ENCODE results near the gene SOWAHC.

The SOWAHC gene

DNA sequence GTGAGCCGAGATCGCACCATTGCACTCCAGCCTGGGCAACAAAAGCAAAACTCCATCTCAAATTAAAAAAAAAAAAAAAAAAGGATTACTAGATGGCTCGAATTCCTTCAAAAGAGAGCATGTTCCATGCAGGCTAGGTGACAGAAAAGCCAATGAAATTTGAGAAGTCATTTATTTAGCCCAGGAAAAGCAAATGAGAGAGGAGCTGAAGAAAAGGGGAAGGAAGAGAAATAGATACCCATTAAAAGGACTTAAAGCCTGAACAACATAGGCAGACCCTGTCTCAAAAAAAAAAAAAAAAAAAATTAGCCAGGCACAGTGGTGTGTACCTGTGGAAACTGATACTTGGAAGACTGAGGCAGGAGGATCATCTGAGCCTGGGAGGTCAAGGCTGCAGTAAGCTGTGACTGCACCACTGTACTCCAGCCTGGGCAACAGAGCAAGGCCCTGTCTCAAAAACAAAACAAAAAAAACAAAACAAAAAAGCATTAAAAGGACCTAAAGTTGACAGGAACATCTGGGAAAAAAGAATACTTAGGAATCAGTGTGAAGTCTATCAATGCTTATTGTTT is 11.5 kb upstream of the SOWAHC start:
- no peak overlapping the region for H3K4me3 ChIP-seq (ENCODE audit: low read depth, low read length)
- no peak for DNase-seq (ENCODE audit: low read depth)
- TF ChIP-seq, protein P1, sequence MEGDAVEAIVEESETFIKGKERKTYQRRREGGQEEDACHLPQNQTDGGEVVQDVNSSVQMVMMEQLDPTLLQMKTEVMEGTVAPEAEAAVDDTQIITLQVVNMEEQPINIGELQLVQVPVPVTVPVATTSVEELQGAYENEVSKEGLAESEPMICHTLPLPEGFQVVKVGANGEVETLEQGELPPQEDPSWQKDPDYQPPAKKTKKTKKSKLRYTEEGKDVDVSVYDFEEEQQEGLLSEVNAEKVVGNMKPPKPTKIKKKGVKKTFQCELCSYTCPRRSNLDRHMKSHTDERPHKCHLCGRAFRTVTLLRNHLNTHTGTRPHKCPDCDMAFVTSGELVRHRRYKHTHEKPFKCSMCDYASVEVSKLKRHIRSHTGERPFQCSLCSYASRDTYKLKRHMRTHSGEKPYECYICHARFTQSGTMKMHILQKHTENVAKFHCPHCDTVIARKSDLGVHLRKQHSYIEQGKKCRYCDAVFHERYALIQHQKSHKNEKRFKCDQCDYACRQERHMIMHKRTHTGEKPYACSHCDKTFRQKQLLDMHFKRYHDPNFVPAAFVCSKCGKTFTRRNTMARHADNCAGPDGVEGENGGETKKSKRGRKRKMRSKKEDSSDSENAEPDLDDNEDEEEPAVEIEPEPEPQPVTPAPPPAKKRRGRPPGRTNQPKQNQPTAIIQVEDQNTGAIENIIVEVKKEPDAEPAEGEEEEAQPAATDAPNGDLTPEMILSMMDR (IDR thresholded peaks at IDR 0.05; ENCODE audit: low read depth, low read length) = no peak
- TF ChIP-seq, protein P2, sequence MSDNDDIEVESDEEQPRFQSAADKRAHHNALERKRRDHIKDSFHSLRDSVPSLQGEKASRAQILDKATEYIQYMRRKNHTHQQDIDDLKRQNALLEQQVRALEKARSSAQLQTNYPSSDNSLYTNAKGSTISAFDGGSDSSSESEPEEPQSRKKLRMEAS (IDR thresholded peaks at IDR 0.05; ENCODE audit: low read depth, low read length) = no peak
- TF ChIP-seq MYC (IDR thresholded peaks at IDR 0.05; ENCODE audit: low read depth, low read length) (no peak), POLR2A (IDR thresholded peaks at IDR 0.05; ENCODE audit: extremely low read depth, insufficient read length) (no peak)

DNA sequence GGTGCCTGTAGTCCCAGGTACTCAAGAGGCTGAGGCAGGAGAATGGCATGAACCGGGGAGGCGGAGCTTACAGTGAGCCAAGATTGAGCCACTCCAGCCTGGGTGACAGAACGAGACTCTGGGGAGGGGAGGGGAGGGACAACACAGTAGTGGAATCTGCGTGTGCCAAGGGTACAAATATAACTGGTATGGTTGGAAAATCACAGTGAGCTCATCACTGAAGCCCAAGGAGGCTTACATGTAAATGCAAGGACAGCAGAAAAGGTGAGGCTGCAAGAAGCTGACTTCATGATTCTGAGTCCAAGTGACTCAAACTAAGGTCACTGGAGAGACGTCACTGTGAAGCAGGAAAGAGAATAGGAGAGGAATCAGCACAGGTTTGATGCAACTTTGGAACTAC is 9.6 kb upstream of the SOWAHC start:
- DNase-seq (ENCODE audit: low read depth) = no peak
- TF ChIP-seq POLR2A (IDR thresholded peaks at IDR 0.05; ENCODE audit: extremely low read depth, insufficient read length) (no peak), MYC (IDR thresholded peaks at IDR 0.05; ENCODE audit: low read depth, low read length) (no peak)
- TF ChIP-seq, protein P1 (IDR thresholded peaks at IDR 0.05; ENCODE audit: low read depth, low read length) = no peak
- TF ChIP-seq, protein P2 (IDR thresholded peaks at IDR 0.05; ENCODE audit: low read depth, low read length) = no peak
- no peak overlapping the region for H3K4me3 ChIP-seq (ENCODE audit: low read depth, low read length)

DNA sequence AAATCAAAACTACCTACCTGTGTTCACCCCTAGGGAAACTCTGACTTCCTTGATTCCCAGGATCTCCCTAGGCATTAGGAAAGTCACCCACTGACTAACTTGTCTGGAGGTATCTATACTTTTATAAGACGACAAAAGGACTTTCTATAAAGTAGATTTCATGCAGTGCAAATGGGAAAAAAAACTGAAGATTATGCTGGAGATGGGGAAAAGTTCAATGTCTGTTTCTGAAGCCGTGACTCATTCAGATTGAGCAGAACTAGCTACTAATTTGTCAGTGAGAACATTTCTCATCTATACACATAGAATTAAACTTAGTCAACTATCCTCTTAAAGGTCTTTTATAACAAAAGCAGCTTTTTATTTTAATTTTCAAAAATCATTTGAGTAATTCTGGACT is 6.4 kb upstream of the SOWAHC start:
- no peak for TF ChIP-seq POLR2A (IDR thresholded peaks at IDR 0.05; ENCODE audit: extremely low read depth, insufficient read length)
- TF ChIP-seq MYC (IDR thresholded peaks at IDR 0.05; ENCODE audit: low read depth, low read length) = no peak
- TF ChIP-seq, protein P1 (IDR thresholded peaks at IDR 0.05; ENCODE audit: low read depth, low read length) = no peak
- TF ChIP-seq, protein P2 (IDR thresholded peaks at IDR 0.05; ENCODE audit: low read depth, low read length) = no peak
- H3K4me3 ChIP-seq (ENCODE audit: low read depth, low read length) = no peak overlapping the region
- no peak for DNase-seq (ENCODE audit: low read depth)

DNA sequence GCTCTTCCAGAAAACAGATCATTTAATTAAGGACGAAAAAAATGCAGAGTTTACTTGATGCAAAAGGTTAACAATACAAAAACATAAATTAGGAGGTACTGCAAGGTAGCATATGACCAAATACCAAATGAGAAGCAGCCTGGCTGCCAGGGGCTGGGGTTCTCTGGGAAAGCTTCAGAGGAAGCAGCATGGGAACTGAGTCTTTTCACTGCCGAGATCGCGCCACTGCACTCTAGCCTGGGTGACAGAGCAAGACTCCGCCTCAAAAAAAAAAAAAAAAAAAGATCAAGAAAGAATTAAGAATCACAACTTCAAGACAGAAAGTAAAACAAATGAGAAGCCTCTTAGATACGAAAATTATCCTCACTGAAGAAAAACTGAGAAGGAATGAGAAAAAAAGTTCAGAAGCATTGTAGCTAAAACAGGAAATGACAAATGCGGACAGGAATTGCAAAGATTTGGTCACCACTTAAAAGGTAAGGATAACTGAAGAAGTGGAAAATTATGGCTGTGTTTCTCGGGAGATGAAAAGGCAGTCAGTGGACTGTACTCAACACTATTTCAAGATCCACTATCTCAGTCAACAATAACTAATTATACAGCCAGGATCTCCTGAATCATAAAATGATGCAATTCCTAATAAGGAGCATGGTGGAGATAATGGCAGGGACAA is 4.7 kb upstream of the SOWAHC start:
- DNase-seq (ENCODE audit: low read depth) = no peak
- no peak overlapping the region for H3K4me3 ChIP-seq (ENCODE audit: low read depth, low read length)
- no peak for TF ChIP-seq MYC (IDR thresholded peaks at IDR 0.05; ENCODE audit: low read depth, low read length)
- TF ChIP-seq POLR2A (IDR thresholded peaks at IDR 0.05; ENCODE audit: extremely low read depth, insufficient read length) = no peak
- TF ChIP-seq, protein P1 (IDR thresholded peaks at IDR 0.05; ENCODE audit: low read depth, low read length) = no peak
- TF ChIP-seq, protein P2 (IDR thresholded peaks at IDR 0.05; ENCODE audit: low read depth, low read length) = no peak

DNA sequence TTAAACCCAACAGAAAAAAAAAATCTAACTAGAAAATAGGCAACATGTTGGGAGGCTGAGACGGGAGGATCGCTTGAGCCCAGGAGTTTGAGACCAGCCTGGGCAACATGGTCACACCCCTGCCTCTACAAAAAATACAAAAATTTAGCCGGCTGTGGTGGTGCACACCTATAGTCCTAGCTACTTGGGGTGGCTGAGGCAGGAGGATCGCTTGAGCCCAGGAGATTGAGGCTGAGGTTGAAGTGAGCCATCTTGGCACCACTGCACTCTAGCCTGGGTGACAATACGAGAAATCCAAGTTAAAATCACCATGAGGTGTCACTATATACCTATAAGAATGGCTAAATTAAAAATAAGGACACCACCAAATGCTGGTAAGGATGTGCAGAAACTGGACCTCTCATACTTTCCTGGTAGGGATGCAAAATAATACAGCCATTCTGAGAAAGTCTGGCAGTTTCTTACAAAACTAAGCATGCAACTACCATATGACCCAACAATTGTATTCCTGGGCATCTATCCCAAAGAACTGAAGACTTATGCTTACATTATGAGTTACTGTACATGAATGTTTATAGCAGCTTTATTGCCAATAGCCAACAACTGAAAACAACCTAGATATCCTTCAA is 2.6 kb upstream of the SOWAHC start:
- TF ChIP-seq, protein P1 (IDR thresholded peaks at IDR 0.05; ENCODE audit: low read depth, low read length) = no peak
- DNase-seq (ENCODE audit: low read depth) = peak; percentile 23
- no peak overlapping the region for H3K4me3 ChIP-seq (ENCODE audit: low read depth, low read length)

All from NB4 (cell line).